H1 (cell line): ENCODE data around the gene KRTAP10-12. TPM values are rescaled to one million over a fixed set of nuclear protein-coding genes. Genes with fewer than 3 reads are reported as not detected.

Source experiments
- CTCF ChIA-PET: fragments of 300-600 bp; sonication (Branson Sonifier 250); formaldehyde crosslinking; loops from one replicate; lab custom pipeline; 2021; ENCODE audit not compliant: partially characterized antibody; lab: Charles Lee
- POLR2A ChIA-PET: fragments of 300-600 bp; sonication (Branson Sonifier 250); formaldehyde crosslinking; loops from one replicate; lab custom pipeline; 2021; ENCODE audit warnings: inconsistent platforms; ENCODE audit not compliant: partially characterized antibody; lab: Charles Lee
- DNase-seq, 2 experiments: peaks; one replicate each; pipeline versions ENCODE4 v3.0.0 to v3.0.0-alpha.2; 2010 to 2022; ENCODE audit warnings: low spot score in 2 of 2, low read depth in 1 of 2, mixed read lengths in 1 of 2
- FAIRE-seq: peaks from 2 replicates; lab custom pipeline; 2011; peaks lifted over from hg19 to GRCh38; lab: Jason Lieb, UNC
- H2AFZ ChIP-seq: 2 replicates; pipeline ENCODE4 v1.8.1; 2012; ENCODE audit warnings: low read length, inconsistent platforms
- H2AK5ac ChIP-seq: 2 replicates; pipeline ENCODE4 v1.6.1; 2013; ENCODE audit warnings: low read depth, low read length
- H2BK120ac ChIP-seq: replicated peaks from 2 replicates; pipeline ENCODE3; 2013; ENCODE audit warnings: low read depth, low read length, inconsistent platforms
- H2BK12ac ChIP-seq: 2 replicates; pipeline ENCODE4 v1.6.1; 2013; ENCODE audit warnings: low read depth, low read length
- H2BK15ac ChIP-seq: 2 replicates; pipeline ENCODE4 v1.6.1; 2013; ENCODE audit warnings: low read length
- H2BK20ac ChIP-seq: 2 replicates; pipeline ENCODE4 v1.6.1; 2013; ENCODE audit warnings: low read length
- H2BK5ac ChIP-seq: 2 replicates; pipeline ENCODE4 v1.6.1; 2013; ENCODE audit warnings: low read depth, low read length
- H3K14ac ChIP-seq: 2 replicates; pipeline ENCODE4 v1.6.1; 2013; ENCODE audit warnings: inconsistent platforms; ENCODE audit not compliant: insufficient read length
- H3K18ac ChIP-seq: 2 replicates; pipeline ENCODE4 v1.6.1; 2013; ENCODE audit warnings: low read length; ENCODE audit errors: extremely low read depth
- H3K23ac ChIP-seq: 2 replicates; pipeline ENCODE4 v1.6.1; 2013; ENCODE audit warnings: inconsistent platforms; ENCODE audit not compliant: insufficient read length
- H3K23me2 ChIP-seq: 2 replicates; pipeline ENCODE4 v1.6.1; 2013; ENCODE audit warnings: low read depth, low read length
- H3K27ac ChIP-seq: 2 replicates; pipeline ENCODE4 v1.6.1; 2011; ENCODE audit warnings: low read depth, low read length, inconsistent platforms
- H3K27me3 ChIP-seq, 4 experiments: replicated peaks in 1 of 4; 1 replicate in 1 of 4; 2 replicates in 3 of 4; pipeline versions ENCODE4 v1.6.1 to v1.8.1; 2011 to 2013; ENCODE audit warnings: low read length in 3 of 4, mild to moderate bottlenecking in 3 of 4, inconsistent platforms in 2 of 4, mixed read lengths in 2 of 4, moderate library complexity in 1 of 4; ENCODE audit not compliant: control insufficient read depth in 3 of 4, insufficient read depth in 3 of 4; ENCODE audit errors: extremely low read depth in 1 of 4
- H3K36me3 ChIP-seq, 4 experiments: 2 replicates each; pipeline versions ENCODE4 v1.6.1 to v1.8.1; 2011 to 2013; ENCODE audit warnings: mild to moderate bottlenecking in 4 of 4, low read length in 3 of 4, moderate library complexity in 2 of 4, control low read depth in 1 of 4, inconsistent platforms in 1 of 4; ENCODE audit not compliant: insufficient read depth in 4 of 4, control insufficient read depth in 2 of 4
- H3K4ac ChIP-seq: replicated peaks from 2 replicates; pipeline ENCODE3; 2013; ENCODE audit warnings: low read length, low read depth, mixed read lengths, inconsistent platforms; ENCODE audit not compliant: insufficient read length
- H3K4me1 ChIP-seq, 4 experiments: replicated peaks in 1 of 4; 1 replicate in 1 of 4; 2 replicates in 3 of 4; pipeline versions ENCODE4 v1.6.1 to v1.8.1; 2011 to 2013; ENCODE audit warnings: low read length in 3 of 4, inconsistent platforms in 2 of 4, mixed read lengths in 1 of 4; ENCODE audit not compliant: insufficient read depth in 4 of 4, control insufficient read depth in 3 of 4
- H3K4me2 ChIP-seq, 2 experiments: 2 replicates each; pipeline versions ENCODE4 v1.6.1 to v1.8.1; 2011 to 2013; ENCODE audit warnings: low read depth in 2 of 2, low read length in 2 of 2, control low read depth in 1 of 2, inconsistent platforms in 1 of 2, mild to moderate bottlenecking in 1 of 2; ENCODE audit not compliant: insufficient read depth in 1 of 2
- H3K4me3 ChIP-seq, 4 experiments: fragments of 200-600, 300-600 bp in 1 of 4; sonication (generic), shearing (Covaris generic), sonication (Bioruptor Twin) in 1 of 4; 2 replicates each; pipeline versions ENCODE4 v1.5.1 to v1.8.1; 2011 to 2016; ENCODE audit warnings: low read length in 4 of 4, low read depth in 3 of 4, control low read depth in 2 of 4, inconsistent platforms in 2 of 4, mild to moderate bottlenecking in 2 of 4, mixed read lengths in 1 of 4, moderate library complexity in 1 of 4; ENCODE audit not compliant: insufficient read depth in 2 of 4; ENCODE audit errors: extremely low read depth in 1 of 4
- H3K56ac ChIP-seq: replicated peaks from 2 replicates; pipeline ENCODE3; 2013; ENCODE audit warnings: low read depth, mild to moderate bottlenecking, mixed read lengths, low read length, inconsistent platforms; ENCODE audit not compliant: insufficient read length
- H3K79me1 ChIP-seq: 2 replicates; pipeline ENCODE4 v1.6.1; 2013; ENCODE audit warnings: low read depth, low read length, control low read depth
- H3K79me2 ChIP-seq, 2 experiments: 2 replicates each; pipeline versions ENCODE4 v1.6.1 to v1.8.1; 2012 to 2013; ENCODE audit warnings: low read length in 2 of 2, mild to moderate bottlenecking in 2 of 2, inconsistent platforms in 1 of 2; ENCODE audit not compliant: insufficient read depth in 2 of 2, control insufficient read depth in 1 of 2
- H3K9ac ChIP-seq, 4 experiments: replicated peaks in 1 of 4; 1 replicate in 1 of 4; 2 replicates in 3 of 4; pipeline versions ENCODE4 v1.6.1 to v1.8.1; 2011 to 2013; ENCODE audit warnings: low read depth in 3 of 4, low read length in 3 of 4, control low read depth in 2 of 4, mild to moderate bottlenecking in 2 of 4, moderate library complexity in 2 of 4, inconsistent platforms in 1 of 4; ENCODE audit errors: extremely low read depth in 1 of 4
- H3K9me3 ChIP-seq, 2 experiments: 2 replicates each; pipeline versions ENCODE4 v1.6.1 to v1.8.1; 2012 to 2013; ENCODE audit warnings: mild to moderate bottlenecking in 2 of 2, moderate library complexity in 2 of 2, control low read depth in 1 of 2, inconsistent platforms in 1 of 2, low read depth in 1 of 2, low read length in 1 of 2, mixed read lengths in 1 of 2; ENCODE audit not compliant: insufficient read depth in 2 of 2
- H4K20me1 ChIP-seq, 2 experiments: replicated peaks in 1 of 2; 2 replicates each; pipeline versions ENCODE3 to v1.8.1; 2011 to 2013; ENCODE audit warnings: inconsistent platforms in 2 of 2, low read length in 2 of 2, mild to moderate bottlenecking in 1 of 2; ENCODE audit not compliant: insufficient read depth in 2 of 2, control insufficient read depth in 1 of 2
- H4K5ac ChIP-seq: 2 replicates; pipeline ENCODE4 v1.6.1; 2013; ENCODE audit warnings: low read length, low read depth, mixed read lengths, inconsistent platforms; ENCODE audit not compliant: insufficient read length
- H4K8ac ChIP-seq: 2 replicates; pipeline ENCODE4 v1.8.0; 2013; ENCODE audit warnings: mild to moderate bottlenecking, moderate library complexity, low read length, inconsistent platforms; ENCODE audit not compliant: insufficient read depth; ENCODE audit errors: extremely low read depth
- H4K91ac ChIP-seq: replicated peaks from 2 replicates; pipeline ENCODE3; 2013; ENCODE audit warnings: low read length, mixed read lengths, inconsistent platforms; ENCODE audit not compliant: insufficient read length
- ASH2L ChIP-seq: fragments of 200-600, 300-600 bp; sonication (generic); IDR thresholded peaks from one replicate; pipeline ENCODE4 v1.7.1; 2017; ENCODE audit warnings: low read length
- CBX5 ChIP-seq: fragments of 300-800, 300-1000 bp; sonication (generic); IDR thresholded peaks from 2 replicates; pipeline ENCODE4 v1.7.1; 2016; ENCODE audit warnings: antibody characterized with exemption, low read length, low read depth
- HDAC6 ChIP-seq: IDR thresholded peaks from one replicate; pipeline ENCODE4 v1.7.1; 2012; ENCODE audit warnings: low read depth, mild to moderate bottlenecking, inconsistent platforms, low read length, moderate library complexity
- RAD21 ChIP-seq, 2 experiments: IDR thresholded peaks in 1 of 2; conservative IDR thresholded peaks in 1 of 2; 2 replicates each; pipeline ENCODE4 v1.6.1; 2011; ENCODE audit warnings: low read depth in 2 of 2, low read length in 2 of 2, improper control_type of control experiment in 1 of 2, inconsistent platforms in 1 of 2, mild to moderate bottlenecking in 1 of 2, moderate library complexity in 1 of 2
- RFX5 ChIP-seq: IDR thresholded peaks from 2 replicates; pipeline ENCODE4 v1.6.1; 2011; ENCODE audit warnings: low read depth, low read length, improper control_type of control experiment, borderline replicate concordance
- SP4 ChIP-seq: IDR thresholded peaks from 2 replicates; pipeline ENCODE4 v1.6.1; 2012; ENCODE audit warnings: low read length, inconsistent platforms
- TAF1 ChIP-seq: IDR thresholded peaks from 2 replicates; pipeline ENCODE4 v1.6.1; 2011; ENCODE audit warnings: mild to moderate bottlenecking, low read depth, low read length
- YY1 ChIP-seq: IDR thresholded peaks from 2 replicates; pipeline ENCODE4 v1.6.1; 2011; ENCODE audit warnings: low read depth, mild to moderate bottlenecking, low read length
- WGBS, 2 experiments: shearing (Covaris generic) in 1 of 2; methylation state at CpG; one replicate each; pipeline versions ENCODE4 v1.1.6 to v1.1.7; 2013 to 2015; ENCODE audit warnings: low lambda C conversion rate in 2 of 2, mixed read lengths in 2 of 2, inconsistent platforms in 1 of 2, low coverage in 1 of 2, missing lambda C conversion rate in 1 of 2; ENCODE audit not compliant: insufficient replicate concordance in 2 of 2, insufficient coverage in 1 of 2, insufficient read length in 1 of 2; ENCODE audit errors: extremely low coverage in 1 of 2, missing lambda C conversion rate in 1 of 2; 5-methylcytosine and 5-hydroxymethylcytosine counted together
- polyA plus RNA-seq, 7 experiments: library from polyadenylated mRNA; depleted of rRNA in 3 of 7; stranded (reverse) in 5 of 7; unstranded in 2 of 7; fragments of >200 nt in 5 of 7; fragments of 200-250 nt in 2 of 7; gene quantifications; 1 replicate in 5 of 7; 2 replicates in 1 of 7; 4 replicates in 1 of 7; pipeline versions ENCODE4 v1.2.1 to v1.2.3, GENCODE V29; 2011 to 2013; ENCODE audit warnings: missing spikeins in 2 of 7, mixed read lengths in 2 of 7
- total RNA-seq: library from RNA; stranded (reverse); fragmentation: NEBNext Ultra II Directional; extraction: Animal tissue kit (Norgen Biotek cat#: 25700); gene quantifications from 2 replicates; pipeline ENCODE4 v1.2.1, GENCODE V29; 2021

The KRTAP10-12 gene
- total and polyA plus RNA-seq, 2 of the 8 experiments (the other 6 are each of a cell fraction or from before 2014, with no cell fraction given) = not detected

GRCh38 chr21:44720170-44720569 is 23.2 kb downstream of the KRTAP10-12 start:
- no peak overlapping the region for H2BK120ac ChIP-seq
- H3K4ac ChIP-seq = no peak overlapping the region
- H3K36me3 ChIP-seq = no peaks in the 10 kb centered on the region
- peaks cover 5 to 20% (median 14%) of the 10 kb centered on the region in 4 experiments for H3K4me1 ChIP-seq
- no peak overlapping the region for H2AK5ac ChIP-seq
- H4K20me1 ChIP-seq = no peaks in the 10 kb centered on the region
- H3K9me3 ChIP-seq = no peaks in the 10 kb centered on the region; a peak in 1 of 4 replicates
- no peak overlapping the region for H4K91ac ChIP-seq
- no peak overlapping the region for H3K14ac ChIP-seq
- H3K9ac ChIP-seq = no peak overlapping the region
- H3K23me2 ChIP-seq = no peaks in the 10 kb centered on the region; the same call in 1 of the 2 replicates
- no peak overlapping the region for H3K4me3 ChIP-seq
- H3K79me2 ChIP-seq = no peaks in the 10 kb centered on the region
- H2BK12ac ChIP-seq = no peak overlapping the region
- H4K5ac ChIP-seq = no peak overlapping the region
- ChIA-PET POLR2A (interaction anchor here (0.6 kb wide), 1 partner anchor 46 kb away, joined by 3 read pairs; no protein-coding TSS in a partner anchor), CTCF (interaction anchor here (0.6 to 3.0 kb wide), 11 partner anchors 9 to 200 kb away, joined by 3 to 12 read pairs (median 4); partner anchors contain the start of gene TSPEAR)
- H3K27ac ChIP-seq = no peak overlapping the region
- no peak overlapping the region for H4K8ac ChIP-seq
- peak in 1 of 2 experiments; percentile 13 for DNase-seq
- H2BK20ac ChIP-seq = no peak overlapping the region
- H2BK15ac ChIP-seq = no peak overlapping the region
- peaks cover 0 to 18% (median 9%) of the 10 kb centered on the region in 4 experiments; a peak in 6 of 7 replicates for H3K27me3 ChIP-seq
- no peak overlapping the region for H3K56ac ChIP-seq
- 85% methylated on average over 2 of the region's 2 CpGs; no CpG with 5 or more reads in 1 of the 2 experiments for WGBS, 2 experiments
- FAIRE-seq = no peak
- no peak overlapping the region for H3K18ac ChIP-seq
- no peak overlapping the region for H3K4me2 ChIP-seq
- no peak overlapping the region for H2AFZ ChIP-seq
- H3K79me1 ChIP-seq = no peaks in the 10 kb centered on the region
- no peak overlapping the region for H2BK5ac ChIP-seq
- H3K23ac ChIP-seq = no peak overlapping the region
- TF ChIP-seq ASH2L (no peak), CBX5 (no peak), RAD21 (IDR thresholded peaks at IDR 0.05 in 1 of 2, conservative IDR thresholded peaks at IDR 0.05 in 1 of 2; ENCODE audit: low read depth in 2 of 2, low read length in 2 of 2) (no peak), YY1 (no peak), HDAC6 (no peak), TAF1 (no peak), RFX5 (no peak), SP4 (no peak)
